BLaER1 (cell line): ENCODE results near the gene SLC25A11.
A peak's percentile ranks its signal among the peaks of the same experiment; 100 is the strongest.

Source experiments
- H3K27ac ChIP-seq: shearing (Covaris generic); formaldehyde crosslinking; 2 replicates; pipeline ENCODE4 v1.8.1; 2022
- H3K27me3 ChIP-seq: shearing (Covaris generic); formaldehyde crosslinking; 2 replicates; pipeline ENCODE4 v1.8.1; 2022
- H3K36me3 ChIP-seq: shearing (Covaris generic); formaldehyde crosslinking; 2 replicates; pipeline ENCODE4 v1.8.1; 2022
- H3K4me1 ChIP-seq: shearing (Covaris generic); formaldehyde crosslinking; 2 replicates; pipeline ENCODE4 v1.8.1; 2022
- H3K4me2 ChIP-seq: shearing (Covaris generic); formaldehyde crosslinking; 2 replicates; pipeline ENCODE4 v1.8.1; 2022
- H3K4me3 ChIP-seq: shearing (Covaris generic); formaldehyde crosslinking; 2 replicates; pipeline ENCODE4 v1.8.1; 2022
- H3K9ac ChIP-seq: shearing (Covaris generic); formaldehyde crosslinking; 2 replicates; pipeline ENCODE4 v1.8.1; 2022
- H3K9me3 ChIP-seq: shearing (Covaris generic); formaldehyde crosslinking; 2 replicates; pipeline ENCODE4 v1.8.1; 2022
- H4K20me1 ChIP-seq: shearing (Covaris generic); formaldehyde crosslinking; 2 replicates; pipeline ENCODE4 v1.8.1; 2022
- Cebpa-rat ChIP-seq: shearing (Covaris generic); IDR thresholded peaks from 2 replicates; pipeline ENCODE4 v1.8.1; 2022

Gene SLC25A11, protein sequence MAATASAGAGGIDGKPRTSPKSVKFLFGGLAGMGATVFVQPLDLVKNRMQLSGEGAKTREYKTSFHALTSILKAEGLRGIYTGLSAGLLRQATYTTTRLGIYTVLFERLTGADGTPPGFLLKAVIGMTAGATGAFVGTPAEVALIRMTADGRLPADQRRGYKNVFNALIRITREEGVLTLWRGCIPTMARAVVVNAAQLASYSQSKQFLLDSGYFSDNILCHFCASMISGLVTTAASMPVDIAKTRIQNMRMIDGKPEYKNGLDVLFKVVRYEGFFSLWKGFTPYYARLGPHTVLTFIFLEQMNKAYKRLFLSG

DNA sequence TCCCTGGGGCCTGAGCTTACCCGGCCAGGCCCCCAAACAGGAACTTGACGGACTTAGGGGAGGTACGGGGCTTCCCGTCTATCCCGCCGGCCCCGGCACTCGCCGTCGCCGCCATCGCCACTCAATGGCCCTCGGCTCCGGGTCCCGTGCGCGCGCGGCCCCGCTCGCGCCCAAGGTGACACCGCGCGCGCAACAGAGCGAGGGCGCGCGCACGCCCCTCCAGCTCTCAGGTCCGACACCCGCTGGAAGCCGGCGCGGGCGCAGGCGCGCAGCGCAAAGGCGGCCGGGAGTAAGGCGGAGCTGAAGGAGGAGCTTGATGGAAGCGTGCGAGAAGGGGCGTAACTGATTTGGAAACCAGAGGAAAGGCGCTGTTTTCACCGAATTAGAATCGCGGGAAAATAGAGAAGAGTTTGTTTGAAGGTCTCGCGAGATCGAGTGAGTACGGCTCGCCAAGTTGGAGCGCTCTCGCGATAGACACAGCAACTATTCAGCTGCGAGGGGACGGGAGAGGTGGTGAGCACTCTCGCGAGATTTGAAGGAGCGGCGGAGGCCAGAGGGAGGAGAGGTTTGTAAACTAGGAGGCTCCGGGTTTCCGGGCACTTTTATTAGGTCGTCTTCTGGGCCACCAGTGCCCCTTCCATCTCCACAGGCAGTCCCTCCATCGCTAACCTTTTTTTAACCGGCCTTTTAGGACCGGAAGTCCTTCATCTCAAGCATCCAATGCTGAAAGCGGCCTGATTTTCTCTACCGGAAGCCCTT lies at the start of gene SLC25A11, which contains the start of gene RNF167:
TSS of gene SLC25A11 (minus strand) at position 251 of the 759 bp plus-strand sequence. CDS start at position 115, 136 bp downstream.
TSS of gene RNF167 (plus strand) at position 473 of the 759 bp plus-strand sequence. CDS start 642 bp downstream, outside the sequence.
- peak within 1 kb of the TSS; percentile 89 for H3K4me3 ChIP-seq
- peaks cover 68% of the 10 kb centered on the region for H3K4me1 ChIP-seq
- peaks cover 47% of the 10 kb centered on the region for H4K20me1 ChIP-seq
- peaks cover 68% of the 10 kb centered on the region for H3K36me3 ChIP-seq
- TF ChIP-seq Cebpa-rat: no peak
- no peaks in the 10 kb centered on the region for H3K9me3 ChIP-seq
- no peaks in the 10 kb centered on the region for H3K27me3 ChIP-seq
- H3K9ac ChIP-seq: peak within 1 kb of the TSS; percentile 98
- peak within 1 kb of the TSS; percentile 96 for H3K27ac ChIP-seq
- peak within 1 kb of the TSS; percentile 99 for H3K4me2 ChIP-seq

DNA sequence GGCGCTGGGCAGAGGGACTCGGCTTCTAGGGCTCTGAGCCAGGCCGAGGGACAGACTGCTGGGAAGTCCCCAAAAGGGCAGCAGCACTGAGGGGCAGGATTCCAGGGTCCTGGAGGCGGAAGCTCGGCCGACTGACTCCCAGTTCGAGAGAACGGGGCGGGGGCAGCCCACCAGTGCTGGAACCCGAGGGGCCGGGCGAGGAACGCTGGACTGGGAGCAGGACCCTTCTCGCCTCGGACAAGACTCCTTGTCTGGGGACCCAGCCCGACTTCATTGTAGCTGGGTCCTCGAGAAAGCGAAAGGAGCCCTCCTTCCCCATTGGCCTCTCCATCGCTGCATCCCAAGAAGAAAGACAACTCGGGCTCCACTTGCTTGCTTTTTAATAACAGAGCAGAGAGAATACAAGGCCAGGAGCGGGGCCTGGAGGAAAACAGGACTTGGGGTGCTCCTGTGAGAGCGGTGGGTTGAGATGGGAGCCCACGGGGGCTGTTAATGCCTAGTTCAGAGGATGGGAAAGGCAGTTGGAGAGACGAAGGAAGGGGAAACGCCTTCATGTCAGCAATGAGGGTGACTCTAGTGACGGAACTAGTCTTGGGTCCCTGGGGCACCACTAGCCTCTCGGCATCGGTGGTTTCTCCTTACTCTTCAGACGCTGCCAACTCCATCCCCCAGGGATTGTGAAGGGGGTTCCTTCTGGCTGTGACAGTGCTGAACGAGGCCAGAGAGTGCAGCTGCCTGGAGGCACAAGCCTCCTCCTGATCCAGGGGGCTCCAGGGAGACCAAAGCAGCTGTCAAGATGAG lies 48.1 kb upstream of the SLC25A11 start:
- TF ChIP-seq Cebpa-rat: no peak
- Histone ChIP-seq H3K4me3 (peak overlapping the region; percentile 89), H3K9ac (peak overlapping the region; percentile 89), H3K4me1 (peaks cover 50% of the 10 kb centered on the region), H3K27ac (peak overlapping the region; percentile 94), H3K9me3 (no peaks in the 10 kb centered on the region), H3K36me3 (peaks cover under 1% of the 10 kb centered on the region; the same call in 1 of the 2 replicates), H3K4me2 (peak overlapping the region; percentile 98), H4K20me1 (0 out of 2 replicates have a peak, but pooled peaks cover 6% of the 10 kb centered on the region), H3K27me3 (no peaks in the 10 kb centered on the region)

DNA sequence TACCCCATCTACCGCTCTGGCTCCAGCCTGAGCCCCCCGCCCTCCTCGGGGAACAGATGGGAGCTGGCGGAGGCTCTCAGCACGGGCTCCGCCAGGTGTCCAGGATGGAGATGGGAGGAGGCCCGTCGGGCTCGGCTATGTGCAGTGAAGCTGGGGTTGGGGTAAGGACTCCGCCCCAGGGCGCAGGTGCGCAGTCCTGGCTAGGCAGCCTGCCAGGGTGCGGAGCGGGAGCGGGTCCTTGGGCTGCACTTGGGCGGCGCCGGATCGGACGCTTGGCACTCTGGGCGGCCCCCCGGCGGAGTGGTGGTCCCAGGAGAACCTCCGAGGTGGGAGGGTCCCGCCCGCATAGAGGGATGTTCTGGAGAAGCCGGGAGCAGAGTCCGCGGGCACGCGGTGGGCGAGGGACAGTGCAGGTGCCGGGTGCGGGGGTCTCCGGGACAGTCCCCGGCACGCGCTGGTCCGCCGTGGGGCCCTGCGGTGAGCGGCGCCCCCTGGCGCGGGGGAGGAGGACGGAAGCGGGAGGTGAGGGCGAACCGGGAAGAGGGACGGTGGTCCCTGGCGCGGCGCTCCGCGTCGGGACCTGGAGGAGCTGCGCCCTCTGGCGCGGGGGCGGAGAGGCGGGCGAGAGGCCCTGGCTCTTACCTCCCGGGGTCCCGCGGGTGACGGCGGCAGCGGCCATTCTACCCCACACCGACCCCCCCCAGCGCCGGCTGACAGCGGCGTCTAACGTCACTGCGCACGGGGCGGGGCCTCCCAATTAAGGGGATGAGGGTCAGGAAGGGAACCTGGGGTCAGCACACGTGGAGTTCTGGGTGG lies 47.3 kb upstream of the SLC25A11 start, which contains the start of gene CAMTA2:
TSS of gene CAMTA2 (minus strand) at position 725 of the 816 bp plus-strand sequence. CDS start 1,453 bp downstream, outside the sequence.
- no peak for TF ChIP-seq Cebpa-rat
- Histone ChIP-seq H3K4me2 (peak within 1 kb of the TSS; percentile 98), H3K9me3 (no peaks in the 10 kb centered on the region), H3K27ac (peak within 1 kb of the TSS; percentile 94), H3K36me3 (peaks cover 8% of the 10 kb centered on the region), H3K4me1 (peaks cover 50% of the 10 kb centered on the region), H4K20me1 (0 out of 2 replicates have a peak, but pooled peaks cover 6% of the 10 kb centered on the region), H3K4me3 (peak within 1 kb of the TSS; percentile 89), H3K9ac (peak within 1 kb of the TSS; percentile 89), H3K27me3 (no peaks in the 10 kb centered on the region)

DNA sequence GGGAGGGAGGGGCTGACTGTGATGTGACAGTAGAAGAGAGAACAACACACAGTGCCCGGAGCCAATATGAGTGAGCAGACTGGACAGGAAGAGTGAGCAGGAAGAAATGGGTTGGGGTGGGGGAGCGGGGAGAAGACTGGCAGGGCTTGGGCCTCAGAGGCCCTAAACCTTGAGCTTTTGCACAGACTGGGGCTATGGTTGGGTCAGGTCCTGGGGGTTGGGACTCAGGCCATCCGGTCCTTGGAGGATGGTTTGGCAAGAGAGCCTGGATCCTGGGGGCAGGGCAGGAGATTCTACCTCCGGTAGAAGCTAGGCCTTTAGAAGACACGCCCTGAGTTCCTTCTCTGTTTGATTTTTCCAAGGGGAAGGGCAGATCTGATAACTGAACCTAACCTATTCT lies 46.6 kb upstream of the SLC25A11 start:
- Histone ChIP-seq H3K4me1 (peaks cover 52% of the 10 kb centered on the region), H3K36me3 (peaks cover 14% of the 10 kb centered on the region), H3K9ac (peak overlapping the region; percentile 89), H3K27ac (peak overlapping the region; percentile 94), H3K4me2 (peak overlapping the region; percentile 98), H3K4me3 (peak overlapping the region; percentile 89), H3K27me3 (no peaks in the 10 kb centered on the region), H4K20me1 (0 out of 2 replicates have a peak, but pooled peaks cover 6% of the 10 kb centered on the region), H3K9me3 (no peaks in the 10 kb centered on the region)
- TF ChIP-seq Cebpa-rat: no peak

DNA sequence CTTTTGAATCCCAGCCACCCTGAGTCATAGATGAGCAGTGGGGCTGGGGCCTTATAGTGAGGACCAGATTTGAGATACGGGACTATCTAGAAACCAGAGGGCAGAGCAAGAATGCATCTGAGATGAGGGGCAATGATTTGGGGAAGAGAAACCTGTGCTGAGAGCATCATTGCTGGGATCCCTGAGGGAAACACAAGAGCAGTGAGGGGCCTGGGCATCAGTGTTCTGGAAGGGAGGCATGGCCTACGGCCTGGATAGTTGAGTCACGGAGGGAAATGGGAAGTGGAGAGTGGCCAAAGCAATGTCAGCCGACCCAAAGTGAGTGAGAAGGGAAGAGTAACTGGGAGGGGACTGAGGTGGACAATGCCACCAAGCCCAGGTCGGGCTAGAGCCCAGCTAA lies 42.5 kb upstream of the SLC25A11 start:
- no peak overlapping the region for H3K27ac ChIP-seq
- H3K36me3 ChIP-seq: peaks cover 46% of the 10 kb centered on the region
- H3K9ac ChIP-seq: no peak overlapping the region
- H4K20me1 ChIP-seq: no peaks in the 10 kb centered on the region
- no peaks in the 10 kb centered on the region for H3K27me3 ChIP-seq
- H3K4me1 ChIP-seq: peaks cover 56% of the 10 kb centered on the region
- no peak for TF ChIP-seq Cebpa-rat
- H3K4me3 ChIP-seq: no peak overlapping the region
- no peak overlapping the region for H3K4me2 ChIP-seq
- no peaks in the 10 kb centered on the region for H3K9me3 ChIP-seq

DNA sequence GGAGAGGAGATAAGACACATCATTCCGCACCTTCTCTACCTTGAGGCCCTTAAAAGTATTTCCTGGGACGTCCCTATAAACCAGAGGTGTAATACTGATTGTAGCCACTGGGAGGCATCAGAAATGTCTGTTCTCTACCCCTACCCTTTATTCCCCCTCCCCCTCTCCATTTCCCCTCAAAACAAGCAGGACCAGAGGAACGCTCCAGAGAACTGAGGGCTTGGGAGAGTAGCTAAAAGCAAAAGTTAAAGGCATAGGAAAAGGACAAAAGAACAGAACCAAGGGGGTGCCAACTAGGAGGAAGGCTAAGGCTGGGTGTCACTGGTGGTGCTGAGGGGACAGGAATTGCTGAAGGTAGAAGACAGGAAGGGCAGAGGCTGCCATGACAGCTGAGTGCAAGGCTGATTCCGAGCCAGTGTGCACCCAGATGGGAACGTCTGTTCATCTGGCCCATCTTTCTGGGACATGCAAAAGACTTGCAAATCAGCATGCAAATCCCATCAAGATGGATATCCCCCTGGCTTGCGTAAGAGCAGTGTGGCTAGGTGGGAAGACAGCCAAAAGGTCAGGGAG lies 40.9 kb upstream of the SLC25A11 start:
- Histone ChIP-seq H3K4me3 (no peak overlapping the region), H3K27me3 (no peaks in the 10 kb centered on the region), H3K4me1 (peaks cover 44% of the 10 kb centered on the region), H3K9ac (no peak overlapping the region), H3K9me3 (no peaks in the 10 kb centered on the region), H3K36me3 (peaks cover 59% of the 10 kb centered on the region), H4K20me1 (no peaks in the 10 kb centered on the region), H3K27ac (peak overlapping the region; percentile 5; the same call in 1 of the 2 replicates), H3K4me2 (peak overlapping the region; percentile 50)
- TF ChIP-seq Cebpa-rat: no peak

DNA sequence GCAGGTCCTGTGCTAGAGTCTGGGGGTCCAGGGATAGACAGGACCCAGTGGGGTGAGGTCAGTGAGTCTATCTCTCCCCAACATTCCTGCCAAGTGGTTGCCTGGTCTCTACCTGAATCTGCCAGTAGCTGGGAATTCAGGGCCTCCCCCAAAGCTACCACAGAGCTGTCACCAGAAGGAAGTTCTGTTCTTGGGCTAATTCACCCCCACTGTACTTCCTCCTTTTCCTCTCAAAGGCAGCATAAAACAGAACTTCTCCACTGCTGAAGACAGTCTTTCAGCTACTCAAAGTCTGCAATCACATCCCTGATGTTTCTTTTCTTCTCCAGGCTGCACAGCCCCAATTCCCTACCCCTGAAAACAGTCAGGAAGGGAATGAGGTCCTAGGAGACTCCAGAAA lies 38.9 kb upstream of the SLC25A11 start:
- H3K36me3 ChIP-seq: peaks cover 72% of the 10 kb centered on the region
- H3K9me3 ChIP-seq: no peaks in the 10 kb centered on the region
- no peaks in the 10 kb centered on the region for H4K20me1 ChIP-seq
- peak overlapping the region; percentile 3; the same call in 1 of the 2 replicates for H3K27ac ChIP-seq
- H3K4me1 ChIP-seq: peaks cover 41% of the 10 kb centered on the region
- peak overlapping the region; percentile 33 for H3K9ac ChIP-seq
- no peaks in the 10 kb centered on the region for H3K27me3 ChIP-seq
- no peak for TF ChIP-seq Cebpa-rat
- no peak overlapping the region for H3K4me3 ChIP-seq
- peak overlapping the region; percentile 49 for H3K4me2 ChIP-seq

DNA sequence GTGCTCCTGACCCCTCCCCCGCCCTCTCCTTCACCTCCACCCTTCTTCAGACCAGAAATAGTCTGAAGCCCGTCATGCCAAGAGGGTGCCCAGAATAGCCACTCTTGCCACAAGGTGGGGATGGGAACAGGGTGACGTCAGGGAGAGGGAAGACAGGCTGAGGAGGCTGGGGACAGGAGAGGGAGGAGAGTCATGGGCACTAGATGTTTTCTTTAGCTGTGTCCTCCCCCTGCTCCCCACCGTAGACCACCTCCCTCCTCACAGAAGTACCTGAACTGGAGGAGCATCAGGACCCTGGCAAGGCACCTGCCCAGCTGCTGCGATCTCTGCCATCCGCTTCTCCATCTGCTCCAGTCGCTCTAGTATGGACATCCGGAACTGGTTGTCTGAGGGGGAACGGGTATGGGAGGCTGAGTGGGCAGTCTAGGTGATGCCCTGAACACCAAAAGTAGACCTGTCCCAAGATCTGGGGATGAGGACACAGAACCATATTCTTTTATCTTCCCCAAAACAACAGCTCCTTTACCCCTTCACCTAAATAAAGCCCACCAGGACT lies 34.3 kb upstream of the SLC25A11 start:
- Histone ChIP-seq H3K4me1 (peaks cover 26% of the 10 kb centered on the region), H3K4me3 (no peak overlapping the region), H3K27ac (no peak overlapping the region; the same call in 1 of the 2 replicates), H4K20me1 (no peaks in the 10 kb centered on the region), H3K36me3 (peaks cover 90% of the 10 kb centered on the region), H3K4me2 (no peak overlapping the region), H3K27me3 (no peaks in the 10 kb centered on the region), H3K9me3 (no peaks in the 10 kb centered on the region), H3K9ac (0 out of 2 replicates have a peak overlapping the region, but pooled peaks have one; percentile 15)
- no peak for TF ChIP-seq Cebpa-rat
